ENCODE data around the gene USO1. TPM values are rescaled to one million over a fixed set of nuclear protein-coding genes. Genes with fewer than 3 reads are reported as not detected.

Gene USO1
- total and polyA plus RNA-seq, 2 of the 13 experiments (the other 11 are each of a cell fraction or from before 2014, with no cell fraction given): 52.2 to 87.7 TPM

DNA sequence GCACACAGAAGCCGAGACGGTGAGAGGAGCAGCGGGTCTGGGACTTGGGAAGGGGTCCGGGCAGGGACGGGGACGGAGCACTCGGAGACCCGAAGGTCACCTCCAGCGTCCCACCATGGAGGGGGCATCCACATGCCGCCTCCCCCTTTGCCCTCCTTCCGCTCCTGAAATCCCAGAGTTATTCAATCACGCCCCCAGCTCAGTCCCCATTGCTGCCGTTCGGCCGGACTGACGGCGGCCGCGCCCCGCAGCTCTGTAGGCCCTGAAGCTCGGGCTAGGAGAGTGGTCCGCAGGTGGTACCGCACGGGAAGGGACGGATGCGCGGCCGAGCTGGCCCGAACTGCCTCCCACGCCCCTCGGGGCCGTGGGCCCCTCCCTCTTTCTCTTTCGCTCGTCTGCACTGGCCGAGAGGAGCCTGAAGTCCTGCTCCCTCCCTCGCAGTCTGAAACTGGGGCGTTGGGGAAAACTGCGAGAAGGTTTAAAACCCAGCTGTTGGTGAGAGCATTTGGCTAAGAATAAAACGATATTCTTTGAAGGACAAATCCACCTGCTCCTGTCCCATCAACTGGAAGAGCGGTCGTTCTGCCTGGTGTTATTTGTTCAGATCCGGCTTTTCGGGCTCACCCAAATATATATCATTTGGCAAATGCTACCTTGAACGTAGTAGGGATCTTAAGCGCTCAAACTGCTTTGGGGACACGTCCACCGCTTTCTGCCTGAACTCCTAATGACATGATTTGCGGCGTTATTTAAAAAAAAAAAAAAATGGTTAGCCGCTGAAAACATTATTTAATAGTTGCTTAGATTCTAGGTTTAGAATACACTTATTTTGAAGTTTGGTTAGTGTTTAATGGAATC lies 719 bp downstream of the USO1 start (continued):
- 0 out of 2 replicates have a peak, but pooled peaks have one; percentile 72 for TF ChIP-seq DZIP1 (CRISPR knock-in tag; IDR thresholded peaks at IDR 0.05)
- no peak for TF ChIP-seq ZNF577 (CRISPR knock-in tag; IDR thresholded peaks at IDR 0.05; ENCODE audit: borderline replicate concordance, low read depth)
- TF ChIP-seq GABPB1 (CRISPR knock-in tag; IDR thresholded peaks at IDR 0.05): peak; percentile 33; the same call in 1 of the 2 replicates
- no peak for TF ChIP-seq ZFAT (CRISPR knock-in tag; conservative IDR thresholded peaks at IDR 0.05)
- TF ChIP-seq MXD3 (CRISPR knock-in tag; IDR thresholded peaks at IDR 0.05): no peak
- TF ChIP-seq ZNF83 (CRISPR knock-in tag; IDR thresholded peaks at IDR 0.05; ENCODE audit: borderline replicate concordance): no peak
- TF ChIP-seq IRF1 (CRISPR knock-in tag; IDR thresholded peaks at IDR 0.05; ENCODE audit: low read depth): no peak
- peak; percentile 33; the same call in 1 of the 2 replicates for TF ChIP-seq ZNF777 (CRISPR knock-in tag; IDR thresholded peaks at IDR 0.05)
- TF ChIP-seq PHF8 (CRISPR knock-in tag; IDR thresholded peaks at IDR 0.05): peak; percentile 91
- TF ChIP-seq, protein P1, sequence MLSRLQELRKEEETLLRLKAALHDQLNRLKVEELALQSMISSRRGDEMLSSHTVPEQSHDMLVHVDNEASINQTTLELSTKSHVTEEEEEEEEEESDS (CRISPR knock-in tag; IDR thresholded peaks at IDR 0.05; ENCODE audit: borderline replicate concordance): no peak
- TF ChIP-seq MAFG (CRISPR knock-in tag; IDR thresholded peaks at IDR 0.05): no peak
- no peak for TF ChIP-seq RNF2 (conservative IDR thresholded peaks at IDR 0.05; ENCODE audit: low read depth)
- peak; percentile 18 for TF ChIP-seq POGK (CRISPR knock-in tag; conservative IDR thresholded peaks at IDR 0.05)
- no peak for TF ChIP-seq NFRKB (IDR thresholded peaks at IDR 0.05)
- TF ChIP-seq MYNN (CRISPR knock-in tag; IDR thresholded peaks at IDR 0.05; ENCODE audit: low read depth): 0 out of 2 replicates have a peak, but pooled peaks have one; percentile 17
- peak; percentile 93; the same call in 1 of the 2 replicates for TF ChIP-seq FOXO4 (CRISPR knock-in tag; conservative IDR thresholded peaks at IDR 0.05)
- no peak for TF ChIP-seq PRMT3 (CRISPR knock-in tag; IDR thresholded peaks at IDR 0.05; ENCODE audit: borderline replicate concordance, low read depth)
- TF ChIP-seq, protein P2, sequence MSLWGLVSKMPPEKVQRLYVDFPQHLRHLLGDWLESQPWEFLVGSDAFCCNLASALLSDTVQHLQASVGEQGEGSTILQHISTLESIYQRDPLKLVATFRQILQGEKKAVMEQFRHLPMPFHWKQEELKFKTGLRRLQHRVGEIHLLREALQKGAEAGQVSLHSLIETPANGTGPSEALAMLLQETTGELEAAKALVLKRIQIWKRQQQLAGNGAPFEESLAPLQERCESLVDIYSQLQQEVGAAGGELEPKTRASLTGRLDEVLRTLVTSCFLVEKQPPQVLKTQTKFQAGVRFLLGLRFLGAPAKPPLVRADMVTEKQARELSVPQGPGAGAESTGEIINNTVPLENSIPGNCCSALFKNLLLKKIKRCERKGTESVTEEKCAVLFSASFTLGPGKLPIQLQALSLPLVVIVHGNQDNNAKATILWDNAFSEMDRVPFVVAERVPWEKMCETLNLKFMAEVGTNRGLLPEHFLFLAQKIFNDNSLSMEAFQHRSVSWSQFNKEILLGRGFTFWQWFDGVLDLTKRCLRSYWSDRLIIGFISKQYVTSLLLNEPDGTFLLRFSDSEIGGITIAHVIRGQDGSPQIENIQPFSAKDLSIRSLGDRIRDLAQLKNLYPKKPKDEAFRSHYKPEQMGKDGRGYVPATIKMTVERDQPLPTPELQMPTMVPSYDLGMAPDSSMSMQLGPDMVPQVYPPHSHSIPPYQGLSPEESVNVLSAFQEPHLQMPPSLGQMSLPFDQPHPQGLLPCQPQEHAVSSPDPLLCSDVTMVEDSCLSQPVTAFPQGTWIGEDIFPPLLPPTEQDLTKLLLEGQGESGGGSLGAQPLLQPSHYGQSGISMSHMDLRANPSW (CRISPR knock-in tag; IDR thresholded peaks at IDR 0.05; ENCODE audit: borderline replicate concordance): no peak
